Measurements from ENCODE around the gene FAM110D. TPM values are rescaled to one million over a fixed set of nuclear protein-coding genes. Genes with fewer than 3 reads are reported as not detected.

The FAM110D gene
- total and polyA plus RNA-seq, 10 of the 15 experiments (the other 5 are each of a cell fraction or from before 2014, with no cell fraction given), result 0.06 TPM; not detected in 9

DNA sequence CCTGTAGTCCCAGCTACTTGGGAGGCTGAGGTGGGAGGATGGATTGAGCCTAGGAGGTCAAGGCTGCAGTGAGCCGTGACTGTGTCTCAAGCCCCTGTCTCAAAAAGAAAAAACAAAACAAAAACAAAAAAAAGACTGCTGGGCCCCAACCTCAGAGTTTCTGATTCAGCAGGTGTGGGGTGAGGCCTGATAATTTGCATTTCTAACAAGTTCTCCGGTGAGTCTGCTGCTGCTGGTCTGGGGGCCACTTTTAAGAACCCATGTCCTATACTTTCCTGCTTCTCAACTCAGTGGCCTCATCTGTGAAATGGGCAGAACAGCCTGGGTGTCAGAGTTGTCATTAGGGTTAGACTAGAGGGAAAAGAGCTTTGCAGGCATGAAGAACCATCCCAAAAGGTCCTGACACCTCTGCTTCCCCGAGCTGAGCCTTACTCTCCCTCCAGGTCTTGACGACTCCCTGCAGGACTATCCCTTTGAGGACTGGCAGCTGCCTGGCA is 21.2 kb downstream of the FAM110D start (continued):
- TF ChIP-seq, protein P1, sequence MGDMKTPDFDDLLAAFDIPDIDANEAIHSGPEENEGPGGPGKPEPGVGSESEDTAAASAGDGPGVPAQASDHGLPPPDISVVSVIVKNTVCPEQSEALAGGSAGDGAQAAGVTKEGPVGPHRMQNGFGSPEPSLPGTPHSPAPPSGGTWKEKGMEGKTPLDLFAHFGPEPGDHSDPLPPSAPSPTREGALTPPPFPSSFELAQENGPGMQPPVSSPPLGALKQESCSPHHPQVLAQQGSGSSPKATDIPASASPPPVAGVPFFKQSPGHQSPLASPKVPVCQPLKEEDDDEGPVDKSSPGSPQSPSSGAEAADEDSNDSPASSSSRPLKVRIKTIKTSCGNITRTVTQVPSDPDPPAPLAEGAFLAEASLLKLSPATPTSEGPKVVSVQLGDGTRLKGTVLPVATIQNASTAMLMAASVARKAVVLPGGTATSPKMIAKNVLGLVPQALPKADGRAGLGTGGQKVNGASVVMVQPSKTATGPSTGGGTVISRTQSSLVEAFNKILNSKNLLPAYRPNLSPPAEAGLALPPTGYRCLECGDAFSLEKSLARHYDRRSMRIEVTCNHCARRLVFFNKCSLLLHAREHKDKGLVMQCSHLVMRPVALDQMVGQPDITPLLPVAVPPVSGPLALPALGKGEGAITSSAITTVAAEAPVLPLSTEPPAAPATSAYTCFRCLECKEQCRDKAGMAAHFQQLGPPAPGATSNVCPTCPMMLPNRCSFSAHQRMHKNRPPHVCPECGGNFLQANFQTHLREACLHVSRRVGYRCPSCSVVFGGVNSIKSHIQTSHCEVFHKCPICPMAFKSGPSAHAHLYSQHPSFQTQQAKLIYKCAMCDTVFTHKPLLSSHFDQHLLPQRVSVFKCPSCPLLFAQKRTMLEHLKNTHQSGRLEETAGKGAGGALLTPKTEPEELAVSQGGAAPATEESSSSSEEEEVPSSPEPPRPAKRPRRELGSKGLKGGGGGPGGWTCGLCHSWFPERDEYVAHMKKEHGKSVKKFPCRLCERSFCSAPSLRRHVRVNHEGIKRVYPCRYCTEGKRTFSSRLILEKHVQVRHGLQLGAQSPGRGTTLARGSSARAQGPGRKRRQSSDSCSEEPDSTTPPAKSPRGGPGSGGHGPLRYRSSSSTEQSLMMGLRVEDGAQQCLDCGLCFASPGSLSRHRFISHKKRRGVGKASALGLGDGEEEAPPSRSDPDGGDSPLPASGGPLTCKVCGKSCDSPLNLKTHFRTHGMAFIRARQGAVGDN (IDR thresholded peaks at IDR 0.05), result no peak
- TF ChIP-seq LARP7 (IDR thresholded peaks at IDR 0.05), result no peak

DNA sequence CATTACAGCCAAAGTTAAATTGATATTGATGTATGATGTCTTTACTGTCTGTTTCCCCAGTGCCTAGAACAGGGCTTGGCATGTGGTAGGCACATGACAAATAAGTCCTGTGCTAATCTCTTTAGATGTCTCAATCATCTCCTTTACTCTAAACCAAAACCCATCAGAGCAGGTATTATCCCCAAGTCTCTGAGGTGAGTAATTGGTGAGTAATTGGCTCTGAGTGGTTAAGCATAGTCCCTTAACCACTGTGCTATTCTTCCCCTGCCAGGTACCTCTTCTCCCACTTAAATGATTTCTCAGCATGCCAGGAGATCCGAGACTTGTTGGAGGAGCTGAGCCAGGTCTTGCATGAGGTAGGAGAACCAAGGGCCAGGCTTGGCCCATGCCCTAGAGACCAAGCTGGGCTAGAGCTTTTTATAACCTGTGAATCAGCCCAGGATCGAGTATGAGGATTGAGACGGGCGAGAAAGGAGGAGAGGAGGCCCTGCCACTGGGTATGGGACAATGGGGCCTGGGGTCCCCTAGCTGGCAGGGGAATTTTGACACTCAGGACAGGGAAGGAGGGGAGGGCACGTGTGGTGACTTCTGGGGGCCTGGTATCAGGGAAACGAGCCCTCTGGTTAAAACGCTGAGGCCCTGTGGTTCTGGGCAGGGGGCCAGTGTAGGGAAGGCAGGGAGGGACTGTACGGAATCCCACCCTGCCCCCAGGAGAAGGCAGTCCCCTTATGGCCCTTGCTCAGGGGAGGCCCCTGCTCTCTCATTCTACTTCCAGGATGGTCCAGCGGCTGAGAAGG is 22.9 kb downstream of the FAM110D start:
- ATAC-seq (no peak), DNase-seq (ENCODE audit: low read depth, low spot score) (no peak), FAIRE-seq (peak; percentile 64)
- ChIA-PET POLR2A (no interaction called here), RAD21 (ENCODE audit: unreplicated experiment) (no interaction called here), CTCF (no interaction called here), SMC1A (ENCODE audit: uncharacterized antibody, unreplicated experiment) (no interaction called here)
- in situ Hi-C loops (cut with MboI), result no loop called here
- H3K36me3 ChIP-seq (ENCODE audit: control insufficient read depth in 2 of 2, insufficient read depth in 2 of 2, low read length in 1 of 2), result no peaks in the 10 kb centered on the region
- H3K4me3 ChIP-seq, result no peak overlapping the region
- H3K27ac ChIP-seq (ENCODE audit: control insufficient read depth, insufficient read depth), result no peak overlapping the region
- H3K9me3 ChIP-seq (replicated peaks; ENCODE audit: control insufficient read depth, insufficient read depth, low read length), result no peaks in the 10 kb centered on the region
- H4K20me1 ChIP-seq (ENCODE audit: control insufficient read depth, insufficient read depth), result no peaks in the 10 kb centered on the region
- no peaks in the 10 kb centered on the region for H3K27me3 ChIP-seq (replicated peaks in 1 of 2; ENCODE audit: control insufficient read depth in 2 of 2, insufficient read depth in 2 of 2, low read length in 1 of 2)
- peaks cover 10% of the 10 kb centered on the region for H3K4me1 ChIP-seq (ENCODE audit: control insufficient read depth, insufficient read depth, low read length)
- H3K79me2 ChIP-seq (ENCODE audit: control insufficient read depth, insufficient read depth, low read length), result no peaks in the 10 kb centered on the region
- intact Hi-C loops (cut with micrococcal nuclease; ENCODE audit: unreplicated experiment), result no loop called here
- no peak overlapping the region for H2AFZ ChIP-seq (ENCODE audit: control insufficient read depth, low read depth, low read length)
- H3K9ac ChIP-seq (ENCODE audit: control insufficient read depth, insufficient read depth, low read length), result no peak overlapping the region
- BruUV-seq (replicated peaks), result no TSS peak
- no peak overlapping the region for H3K4me2 ChIP-seq (ENCODE audit: control insufficient read depth, insufficient read depth)
- WGBS (ENCODE audit: insufficient coverage, insufficient replicate concordance, low lambda C conversion rate, missing lambda C conversion rate), result 43% methylated on average over 9 of the region's 9 CpGs
- no peak for TF ChIP-seq BRCA1 (IDR thresholded peaks at IDR 0.05; ENCODE audit: low read depth, low read length)
- TF ChIP-seq CREM (IDR thresholded peaks at IDR 0.05; ENCODE audit: low read depth), result no peak
- TF ChIP-seq, protein P2, sequence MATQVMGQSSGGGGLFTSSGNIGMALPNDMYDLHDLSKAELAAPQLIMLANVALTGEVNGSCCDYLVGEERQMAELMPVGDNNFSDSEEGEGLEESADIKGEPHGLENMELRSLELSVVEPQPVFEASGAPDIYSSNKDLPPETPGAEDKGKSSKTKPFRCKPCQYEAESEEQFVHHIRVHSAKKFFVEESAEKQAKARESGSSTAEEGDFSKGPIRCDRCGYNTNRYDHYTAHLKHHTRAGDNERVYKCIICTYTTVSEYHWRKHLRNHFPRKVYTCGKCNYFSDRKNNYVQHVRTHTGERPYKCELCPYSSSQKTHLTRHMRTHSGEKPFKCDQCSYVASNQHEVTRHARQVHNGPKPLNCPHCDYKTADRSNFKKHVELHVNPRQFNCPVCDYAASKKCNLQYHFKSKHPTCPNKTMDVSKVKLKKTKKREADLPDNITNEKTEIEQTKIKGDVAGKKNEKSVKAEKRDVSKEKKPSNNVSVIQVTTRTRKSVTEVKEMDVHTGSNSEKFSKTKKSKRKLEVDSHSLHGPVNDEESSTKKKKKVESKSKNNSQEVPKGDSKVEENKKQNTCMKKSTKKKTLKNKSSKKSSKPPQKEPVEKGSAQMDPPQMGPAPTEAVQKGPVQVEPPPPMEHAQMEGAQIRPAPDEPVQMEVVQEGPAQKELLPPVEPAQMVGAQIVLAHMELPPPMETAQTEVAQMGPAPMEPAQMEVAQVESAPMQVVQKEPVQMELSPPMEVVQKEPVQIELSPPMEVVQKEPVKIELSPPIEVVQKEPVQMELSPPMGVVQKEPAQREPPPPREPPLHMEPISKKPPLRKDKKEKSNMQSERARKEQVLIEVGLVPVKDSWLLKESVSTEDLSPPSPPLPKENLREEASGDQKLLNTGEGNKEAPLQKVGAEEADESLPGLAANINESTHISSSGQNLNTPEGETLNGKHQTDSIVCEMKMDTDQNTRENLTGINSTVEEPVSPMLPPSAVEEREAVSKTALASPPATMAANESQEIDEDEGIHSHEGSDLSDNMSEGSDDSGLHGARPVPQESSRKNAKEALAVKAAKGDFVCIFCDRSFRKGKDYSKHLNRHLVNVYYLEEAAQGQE (IDR thresholded peaks at IDR 0.05; ENCODE audit: low read depth, low read length), result no peak
- TF ChIP-seq, protein P3, sequence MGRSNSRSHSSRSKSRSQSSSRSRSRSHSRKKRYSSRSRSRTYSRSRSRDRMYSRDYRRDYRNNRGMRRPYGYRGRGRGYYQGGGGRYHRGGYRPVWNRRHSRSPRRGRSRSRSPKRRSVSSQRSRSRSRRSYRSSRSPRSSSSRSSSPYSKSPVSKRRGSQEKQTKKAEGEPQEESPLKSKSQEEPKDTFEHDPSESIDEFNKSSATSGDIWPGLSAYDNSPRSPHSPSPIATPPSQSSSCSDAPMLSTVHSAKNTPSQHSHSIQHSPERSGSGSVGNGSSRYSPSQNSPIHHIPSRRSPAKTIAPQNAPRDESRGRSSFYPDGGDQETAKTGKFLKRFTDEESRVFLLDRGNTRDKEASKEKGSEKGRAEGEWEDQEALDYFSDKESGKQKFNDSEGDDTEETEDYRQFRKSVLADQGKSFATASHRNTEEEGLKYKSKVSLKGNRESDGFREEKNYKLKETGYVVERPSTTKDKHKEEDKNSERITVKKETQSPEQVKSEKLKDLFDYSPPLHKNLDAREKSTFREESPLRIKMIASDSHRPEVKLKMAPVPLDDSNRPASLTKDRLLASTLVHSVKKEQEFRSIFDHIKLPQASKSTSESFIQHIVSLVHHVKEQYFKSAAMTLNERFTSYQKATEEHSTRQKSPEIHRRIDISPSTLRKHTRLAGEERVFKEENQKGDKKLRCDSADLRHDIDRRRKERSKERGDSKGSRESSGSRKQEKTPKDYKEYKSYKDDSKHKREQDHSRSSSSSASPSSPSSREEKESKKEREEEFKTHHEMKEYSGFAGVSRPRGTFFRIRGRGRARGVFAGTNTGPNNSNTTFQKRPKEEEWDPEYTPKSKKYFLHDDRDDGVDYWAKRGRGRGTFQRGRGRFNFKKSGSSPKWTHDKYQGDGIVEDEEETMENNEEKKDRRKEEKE (IDR thresholded peaks at IDR 0.05), result no peak
- no peak for TF ChIP-seq IKZF2 (IDR thresholded peaks at IDR 0.05)
- no peak for TF ChIP-seq SMAD1 (IDR thresholded peaks at IDR 0.05; ENCODE audit: low read depth, partially characterized antibody)
- no peak for TF ChIP-seq ZNF274 (IDR thresholded peaks at IDR 0.05; ENCODE audit: insufficient read depth, insufficient read length)
